Tibial nerve (tissue), 4 donors: Measurements from ENCODE around the gene RBP3.

Experiments
- EP300 ChIP-seq, 2 donors: sonication (generic); formaldehyde crosslinking; IDR thresholded peaks; one replicate each; pipeline ENCODE4 v1.6.1; 2017; ENCODE audit warnings: antibody characterized with exemption in 2 of 2, mild to moderate bottlenecking in 1 of 2
- POLR2A ChIP-seq, 2 donors: fragments of 450-650 bp; IDR thresholded peaks; one replicate each; pipeline ENCODE4 v1.6.1; 2017; ENCODE audit warnings: antibody characterized with exemption in 2 of 2, mild to moderate bottlenecking in 2 of 2, moderate library complexity in 2 of 2
- TF ChIP-seq, protein P1 (sequence below), 5 experiments: fragments of 200-600 bp in 3 of 5; fragments of 450-650 bp in 2 of 5; sonication (generic) in 3 of 5; IDR thresholded peaks; one replicate each; pipeline ENCODE4 v1.5.1; 2016 to 2019; ENCODE audit warnings: antibody characterized with exemption in 5 of 5, mild to moderate bottlenecking in 3 of 5, moderate library complexity in 2 of 5

DNA sequence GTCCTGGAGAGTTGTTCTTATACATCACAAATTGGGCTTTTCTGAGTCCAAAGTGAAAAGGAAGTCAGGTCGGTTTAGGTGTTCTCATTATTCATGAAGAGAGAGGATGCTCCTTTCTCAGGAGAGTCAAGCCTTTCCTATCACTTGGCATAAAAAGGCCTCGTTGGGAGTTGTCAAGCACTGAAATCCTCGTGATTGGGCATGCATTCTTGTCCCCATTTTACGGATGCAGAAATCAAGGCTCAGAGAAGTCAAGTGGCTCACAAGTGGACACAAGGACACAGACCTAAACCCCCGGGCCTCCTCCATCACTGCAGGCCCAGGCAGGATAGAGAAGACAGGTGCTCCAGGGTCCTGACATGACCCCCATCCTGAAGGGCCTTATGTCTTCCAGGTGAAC is 8.5 kb downstream of the RBP3 start:
- TF ChIP-seq, protein P1, sequence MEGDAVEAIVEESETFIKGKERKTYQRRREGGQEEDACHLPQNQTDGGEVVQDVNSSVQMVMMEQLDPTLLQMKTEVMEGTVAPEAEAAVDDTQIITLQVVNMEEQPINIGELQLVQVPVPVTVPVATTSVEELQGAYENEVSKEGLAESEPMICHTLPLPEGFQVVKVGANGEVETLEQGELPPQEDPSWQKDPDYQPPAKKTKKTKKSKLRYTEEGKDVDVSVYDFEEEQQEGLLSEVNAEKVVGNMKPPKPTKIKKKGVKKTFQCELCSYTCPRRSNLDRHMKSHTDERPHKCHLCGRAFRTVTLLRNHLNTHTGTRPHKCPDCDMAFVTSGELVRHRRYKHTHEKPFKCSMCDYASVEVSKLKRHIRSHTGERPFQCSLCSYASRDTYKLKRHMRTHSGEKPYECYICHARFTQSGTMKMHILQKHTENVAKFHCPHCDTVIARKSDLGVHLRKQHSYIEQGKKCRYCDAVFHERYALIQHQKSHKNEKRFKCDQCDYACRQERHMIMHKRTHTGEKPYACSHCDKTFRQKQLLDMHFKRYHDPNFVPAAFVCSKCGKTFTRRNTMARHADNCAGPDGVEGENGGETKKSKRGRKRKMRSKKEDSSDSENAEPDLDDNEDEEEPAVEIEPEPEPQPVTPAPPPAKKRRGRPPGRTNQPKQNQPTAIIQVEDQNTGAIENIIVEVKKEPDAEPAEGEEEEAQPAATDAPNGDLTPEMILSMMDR (IDR thresholded peaks at IDR 0.05): no peak
- no peak for TF ChIP-seq POLR2A (IDR thresholded peaks at IDR 0.05)
- TF ChIP-seq EP300 (IDR thresholded peaks at IDR 0.05): no peak
